OCI-M1 (cell line): ENCODE data around the gene ZNF653.
"Not testable (repeated sequence)": the region's sequence is repeated elsewhere in the genome, so short reads cannot be mapped to it uniquely, and the experiment has no call there.

Source experiments
- DNase-seq: peaks from one replicate; lab custom pipeline; 2025; lab: John Stamatoyannopoulos, UW

ZNF653 gene

DNA sequence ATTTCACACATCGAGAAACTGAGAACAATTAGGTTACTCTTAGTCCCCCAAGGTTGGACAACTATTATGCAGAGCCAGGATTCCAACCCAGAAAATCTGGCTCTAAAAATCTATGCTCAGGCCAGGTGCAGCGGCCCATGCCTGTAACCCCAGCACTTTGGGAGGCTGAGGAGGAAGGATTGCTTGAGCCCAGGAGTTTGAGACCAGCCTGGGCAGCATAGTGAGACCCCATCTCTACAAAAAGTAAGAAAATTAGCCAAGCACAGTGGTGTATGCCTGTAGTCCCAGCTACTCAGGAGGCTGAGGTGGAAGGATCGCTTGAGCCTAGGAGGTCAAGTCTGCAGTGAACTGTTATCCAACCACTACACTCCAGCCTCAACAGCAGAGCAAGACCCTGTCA is 72.1 kb downstream of the ZNF653 start:
- DNase-seq: not testable (repeated sequence)
